Suppressor macrophage treated with lipopolysaccharide for 4 hours (primary cell): ENCODE measurements around the gene OBSCN.

Source experiments
- DNase-seq: peaks from one replicate; pipeline ENCODE4 v3.0.0-alpha.2; 2020

OBSCN gene

GRCh38 chr1:228392111-228392936, 184.5 kb downstream of the OBSCN start:
- DNase-seq = no peak

DNA sequence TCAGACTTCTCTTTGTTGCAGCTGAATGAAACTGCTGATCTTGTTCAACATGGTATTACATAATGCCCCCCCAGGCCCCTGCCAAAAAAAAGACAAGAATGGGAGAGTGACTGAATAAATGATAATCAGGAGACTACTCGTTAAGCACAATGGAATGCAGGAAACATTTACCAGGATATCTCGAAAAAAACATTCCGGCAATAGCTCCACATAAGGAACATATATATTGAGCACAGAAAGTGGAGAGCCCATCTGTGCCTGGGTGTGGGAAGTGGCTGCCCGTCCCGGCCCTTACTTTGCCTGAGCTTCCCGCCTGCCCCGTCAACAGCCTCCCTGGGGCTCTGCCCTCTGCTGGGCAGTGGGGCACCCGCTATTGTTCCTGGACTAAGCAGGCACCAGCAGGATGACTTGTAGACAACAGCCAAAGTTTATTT, 185.4 kb downstream of the OBSCN start:
- peak; percentile 27 for DNase-seq

GRCh38 chr1:228393811-228394570, 186.1 kb downstream of the OBSCN start:
- DNase-seq = no peak

DNA sequence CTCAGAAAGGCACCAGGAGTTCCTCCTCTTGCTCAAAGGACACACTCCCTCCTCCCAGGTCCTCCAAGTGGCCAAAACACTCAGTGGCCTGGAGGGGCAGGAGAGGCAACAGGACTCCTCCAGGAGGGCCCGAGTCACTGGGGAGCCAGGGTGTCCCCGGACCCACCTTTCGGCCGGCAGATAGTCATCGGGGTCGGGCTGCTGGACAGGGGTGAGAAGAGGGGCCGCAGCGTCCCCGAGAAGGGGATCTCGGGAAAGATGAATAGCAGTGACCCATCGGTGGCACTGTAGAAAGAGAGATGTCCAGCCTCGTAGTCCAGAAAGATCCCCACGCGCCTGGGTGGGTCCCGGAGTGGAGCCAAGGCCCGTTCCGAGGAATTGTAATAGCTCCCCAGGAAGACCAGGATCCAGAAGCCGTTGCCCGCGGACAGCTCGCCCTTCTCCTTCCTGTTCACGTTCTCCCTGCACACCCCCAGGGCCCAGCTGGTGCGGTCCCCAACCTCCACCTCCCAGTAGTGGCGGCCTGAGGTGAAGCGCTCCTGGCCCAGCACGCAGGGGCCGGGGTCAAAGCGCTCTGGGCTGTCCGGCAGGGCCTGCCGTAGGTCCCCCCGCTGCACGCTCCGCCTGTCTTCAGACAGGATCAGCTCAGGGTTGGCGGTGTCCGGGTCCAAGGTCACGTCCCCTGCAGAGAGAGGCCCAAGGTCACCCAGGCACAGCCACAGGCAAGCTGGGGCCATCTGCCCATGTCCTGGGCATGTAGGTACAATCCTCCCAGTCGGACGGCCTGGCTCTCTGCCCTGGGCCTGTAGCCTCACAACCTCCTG, 186.9 kb downstream of the OBSCN start:
- DNase-seq = no peak

DNA sequence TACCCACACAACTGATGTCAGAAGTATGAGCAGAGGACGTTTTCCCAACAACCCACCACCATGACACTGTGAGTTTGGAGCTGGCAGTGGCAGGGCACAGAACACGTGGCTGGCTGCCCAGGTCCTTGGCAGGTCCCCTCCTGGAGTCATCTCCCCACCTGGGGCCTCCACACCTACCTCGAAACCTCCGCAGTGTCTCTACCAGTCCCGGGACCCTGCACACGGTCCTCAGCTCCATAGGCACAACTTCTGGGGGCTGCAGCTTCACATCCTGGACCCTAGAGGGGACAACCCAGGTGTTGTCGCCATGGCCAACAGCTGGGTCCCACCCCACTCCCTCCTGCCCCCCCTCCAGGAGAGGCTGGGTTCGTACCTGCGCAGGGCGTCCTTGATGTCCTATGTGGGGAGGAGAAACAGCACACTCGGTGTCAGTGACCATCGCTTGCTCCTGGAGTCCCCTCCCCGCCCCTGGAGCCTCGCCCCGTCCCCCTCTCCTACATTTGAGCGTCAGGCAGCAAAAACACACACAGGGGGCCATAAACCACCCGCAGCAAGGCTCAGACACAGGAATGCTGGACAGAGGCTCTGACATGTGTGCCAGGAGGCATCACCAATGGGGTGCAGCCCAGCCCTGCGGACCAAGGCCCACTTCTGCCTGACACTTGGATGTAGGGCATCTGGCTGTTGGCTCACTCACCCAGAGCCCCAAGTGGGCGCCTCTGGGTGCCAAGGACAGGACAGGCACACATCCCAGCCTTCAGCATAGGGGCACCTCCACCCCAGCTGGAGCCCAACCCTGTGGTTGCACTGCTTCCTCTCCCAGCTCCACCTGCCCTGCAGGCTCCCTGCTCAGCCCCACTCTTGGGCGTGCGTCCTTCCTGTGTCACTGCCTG, 189.2 kb downstream of the OBSCN start:
- no peak for DNase-seq

GRCh38 chr1:228397966-228398365, 190.1 kb downstream of the OBSCN start:
- DNase-seq = no peak

DNA sequence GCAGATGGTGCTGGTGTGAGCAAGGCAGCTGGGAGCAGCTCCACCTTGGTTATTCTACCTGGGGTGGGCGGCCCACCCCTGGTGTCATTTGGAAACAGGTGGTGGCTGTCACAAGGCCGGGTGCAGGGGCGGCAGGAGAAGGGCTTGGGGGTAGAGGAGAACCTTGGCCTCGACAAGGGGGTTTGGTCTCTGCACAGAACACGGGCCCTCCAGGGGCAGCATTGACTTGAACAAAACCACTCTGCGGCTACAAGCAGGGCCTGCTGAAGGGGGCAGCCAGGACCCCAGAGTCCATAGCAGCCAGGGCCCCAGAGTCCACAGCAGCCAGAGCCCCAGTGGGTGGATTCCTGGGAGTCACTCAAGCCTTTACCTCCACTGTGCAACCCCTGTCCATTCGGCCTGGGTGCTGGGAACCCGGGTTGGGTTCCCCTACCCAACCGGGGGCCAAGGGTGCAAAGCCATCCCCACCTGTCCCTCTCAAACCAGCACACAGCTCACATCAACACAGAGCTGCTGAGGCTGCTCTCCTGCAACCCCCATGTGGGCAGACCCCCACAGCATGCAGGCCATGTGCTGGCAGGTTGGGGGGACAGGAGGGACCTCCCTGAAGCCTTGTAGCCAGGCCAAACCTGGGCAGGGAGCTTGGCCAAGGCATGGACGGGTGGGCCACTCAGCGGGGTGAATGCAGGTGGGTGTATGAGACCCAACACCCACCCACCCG, 191.1 kb downstream of the OBSCN start:
- no peak for DNase-seq

DNA sequence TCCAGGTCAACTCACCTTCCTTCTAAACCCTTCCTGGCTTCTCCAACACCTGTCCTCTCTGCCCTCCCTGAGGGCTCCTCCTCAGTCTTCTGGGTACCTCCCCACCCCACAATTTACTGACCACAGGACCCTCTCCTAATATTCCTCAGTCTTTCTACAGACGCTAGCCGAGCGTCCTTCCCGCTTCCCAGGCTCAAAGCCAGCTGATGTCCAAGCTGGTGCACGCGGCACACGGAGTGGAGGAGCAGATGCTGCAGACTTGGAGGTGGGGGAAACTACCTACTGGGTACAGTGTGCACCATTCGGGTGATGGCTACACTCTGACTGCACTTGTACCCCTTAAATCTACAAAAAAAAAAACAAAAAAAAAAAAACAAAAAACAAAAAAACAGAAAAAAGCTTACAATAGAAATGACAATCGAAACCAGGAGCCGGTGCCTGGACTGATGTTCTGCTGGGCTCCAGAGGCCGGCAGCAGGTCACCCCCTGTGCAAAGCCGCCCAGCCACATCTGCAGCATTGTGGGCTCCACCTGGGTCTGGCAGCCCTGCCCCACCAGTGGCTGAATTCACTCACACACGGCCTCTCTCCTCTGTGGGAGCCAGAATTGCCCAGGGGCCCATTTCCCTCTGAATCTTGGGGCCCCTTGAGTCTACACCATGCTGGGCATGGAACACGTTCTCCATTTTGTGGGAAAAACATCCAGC, 191.8 kb downstream of the OBSCN start:
- DNase-seq = no peak

DNA sequence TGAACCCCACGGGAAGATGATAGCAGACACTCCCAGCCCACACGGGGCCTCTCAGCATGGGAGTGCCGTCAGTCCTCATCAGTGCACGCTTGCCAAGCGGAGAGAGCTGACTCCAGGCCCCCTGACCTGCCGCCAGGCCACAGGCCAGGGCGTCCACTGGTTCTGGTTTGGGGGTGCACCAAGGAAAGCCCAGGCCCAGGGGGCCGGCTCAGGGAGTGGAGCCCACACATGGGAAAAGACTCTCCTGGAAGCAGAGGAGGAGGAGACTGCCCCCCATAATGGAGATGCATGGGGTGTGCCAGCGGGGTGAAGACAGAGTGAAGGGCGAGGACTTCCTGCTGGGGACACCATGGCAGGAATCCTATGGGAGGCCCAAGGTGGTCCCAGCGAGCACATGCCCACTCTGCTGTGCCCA, 192.4 kb downstream of the OBSCN start:
- no peak for DNase-seq

GRCh38 chr1:228400692-228401454, 193.0 kb downstream of the OBSCN start:
- no peak for DNase-seq

DNA sequence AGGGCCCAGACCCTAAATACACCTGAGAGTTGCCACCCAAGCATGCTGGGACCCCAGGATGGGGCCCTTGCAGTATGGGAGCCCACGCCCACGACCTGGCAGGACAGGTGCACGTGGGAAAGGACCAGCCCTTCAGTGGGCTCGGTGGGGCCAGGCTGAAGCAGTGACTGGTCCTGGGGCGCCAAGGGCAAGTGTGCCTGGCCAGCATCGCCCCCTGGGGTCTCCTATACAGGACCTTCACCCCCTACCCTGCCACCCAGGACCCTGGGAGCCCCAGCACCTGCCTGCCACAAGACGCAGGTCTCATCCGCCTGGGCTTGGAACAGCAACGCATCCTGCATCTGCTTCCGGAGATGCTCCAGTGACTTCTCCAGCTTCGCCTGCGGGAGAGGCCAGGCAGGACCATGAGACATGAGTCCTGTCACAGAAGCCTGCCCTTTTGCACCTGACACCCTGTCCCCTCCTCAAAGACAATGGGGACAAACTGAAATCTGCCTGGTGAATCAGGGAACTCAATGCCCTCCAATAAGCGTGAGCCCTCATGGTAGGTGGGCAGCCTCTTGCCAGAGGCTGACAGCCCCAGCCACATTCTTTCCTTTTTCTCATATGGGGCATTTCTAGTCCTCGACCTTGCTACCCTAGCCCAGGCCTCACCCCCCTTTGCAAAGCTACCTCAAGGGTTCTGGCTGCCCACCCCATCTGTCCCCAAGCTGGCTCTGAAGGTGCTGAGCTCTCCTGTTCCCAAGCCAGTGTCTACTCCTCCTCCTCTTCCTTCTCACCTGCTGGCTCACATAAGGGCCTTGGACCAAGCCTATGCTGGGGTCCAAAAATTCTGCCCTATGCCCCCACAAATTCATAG, 194.2 kb downstream of the OBSCN start:
- no peak for DNase-seq

GRCh38 chr1:228402641-228403025, 194.8 kb downstream of the OBSCN start:
- DNase-seq = no peak

DNA sequence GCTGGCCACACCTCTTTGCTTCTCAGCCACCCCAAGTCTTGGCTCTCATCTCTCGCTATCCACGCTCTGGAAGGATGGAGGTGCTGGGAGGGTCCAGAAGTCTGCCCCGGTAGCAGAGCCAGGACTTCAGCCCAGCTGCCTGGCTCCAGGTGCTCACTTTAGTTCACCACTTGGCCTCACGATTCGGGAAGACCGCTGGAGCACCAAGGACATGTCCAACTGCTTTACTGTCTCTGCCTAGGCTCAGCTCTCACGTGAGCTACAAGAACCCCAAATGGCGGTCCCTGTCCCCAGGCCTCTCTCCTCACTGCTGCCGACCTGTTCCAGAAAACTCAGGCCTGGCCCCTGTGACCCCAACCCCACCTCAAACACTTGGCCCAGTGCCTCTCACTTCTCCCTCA, 195.4 kb downstream of the OBSCN start:
- DNase-seq = no peak

DNA sequence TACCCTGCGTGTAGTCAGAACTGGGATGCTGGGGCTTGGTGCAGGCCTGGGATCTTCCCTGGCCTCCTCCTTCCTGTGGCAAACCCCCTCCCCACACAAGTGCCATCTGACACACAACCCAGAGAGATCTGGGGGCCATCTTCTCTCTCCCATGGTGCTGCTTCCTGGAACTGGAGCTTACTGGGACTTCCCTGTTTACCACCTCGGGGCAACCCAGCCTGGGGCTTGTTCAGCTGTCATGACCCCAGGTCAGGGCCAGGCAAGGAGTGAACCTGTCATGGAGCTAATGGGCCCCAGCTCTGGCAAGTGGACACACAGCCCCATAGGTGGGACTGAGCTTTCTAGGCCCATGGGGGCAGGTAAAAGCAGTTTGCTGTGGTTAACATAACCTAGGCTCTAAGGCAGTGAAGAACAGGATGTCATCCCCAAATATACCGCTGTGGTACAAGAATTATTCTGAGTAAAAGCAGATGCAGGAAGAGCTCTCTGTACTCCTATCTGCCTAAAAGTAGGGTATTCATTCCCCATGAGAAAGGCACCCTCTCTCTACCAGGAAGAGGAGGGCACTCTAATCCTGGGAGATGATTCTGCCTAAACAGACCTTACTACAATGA, 196.4 kb downstream of the OBSCN start:
- DNase-seq = peak; percentile 28

DNA sequence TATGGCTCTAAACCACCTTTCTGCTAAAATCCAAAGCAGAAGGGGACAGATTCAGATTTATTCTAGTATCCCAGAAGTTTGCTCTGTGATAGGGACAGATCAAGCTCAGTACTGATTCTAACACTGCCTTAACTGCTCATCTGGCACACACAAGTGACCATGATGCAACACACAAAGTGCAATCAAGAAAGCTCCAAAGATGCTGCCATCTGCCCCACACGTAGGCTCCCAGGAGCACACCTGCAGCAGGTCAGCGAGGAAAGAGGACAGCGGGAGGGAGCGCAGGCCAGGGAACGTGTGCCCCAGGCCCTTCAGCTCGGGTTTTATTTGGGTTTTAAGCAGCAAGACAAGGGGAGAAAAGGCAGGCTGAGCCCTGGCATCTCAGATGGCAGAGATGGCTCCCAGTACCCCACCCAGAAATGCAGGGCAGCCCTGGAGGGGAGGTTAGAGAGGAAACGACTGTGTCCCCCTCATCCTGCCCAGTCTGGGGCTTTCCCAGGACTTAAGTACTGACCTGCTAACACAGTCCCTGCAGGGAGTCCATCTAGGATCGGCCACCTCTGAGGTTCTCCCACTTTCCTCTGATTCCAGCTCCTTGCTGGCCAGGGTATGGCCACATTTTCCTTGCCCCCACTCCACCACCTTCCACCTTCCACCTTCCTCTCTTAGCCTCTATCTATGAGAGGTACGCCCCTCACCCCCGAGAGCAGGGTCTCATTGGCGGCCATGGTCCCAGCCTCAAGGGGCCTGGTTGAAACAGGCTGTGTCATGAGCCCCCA, 197.5 kb downstream of the OBSCN start:
- no peak for DNase-seq

DNA sequence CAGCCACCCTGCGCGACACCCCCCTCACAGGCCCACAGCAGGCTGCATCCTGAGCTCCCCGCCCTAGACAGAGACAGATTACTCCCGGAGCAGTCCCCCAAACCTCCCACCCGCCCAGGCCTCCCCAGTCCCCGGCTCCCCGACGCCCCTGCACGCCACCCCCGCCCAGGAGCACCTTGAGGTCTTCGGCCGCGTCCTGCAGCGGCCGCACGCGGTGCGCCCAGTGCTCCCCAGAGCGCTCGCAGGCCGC, 198.1 kb downstream of the OBSCN start:
- no peak for DNase-seq

DNA sequence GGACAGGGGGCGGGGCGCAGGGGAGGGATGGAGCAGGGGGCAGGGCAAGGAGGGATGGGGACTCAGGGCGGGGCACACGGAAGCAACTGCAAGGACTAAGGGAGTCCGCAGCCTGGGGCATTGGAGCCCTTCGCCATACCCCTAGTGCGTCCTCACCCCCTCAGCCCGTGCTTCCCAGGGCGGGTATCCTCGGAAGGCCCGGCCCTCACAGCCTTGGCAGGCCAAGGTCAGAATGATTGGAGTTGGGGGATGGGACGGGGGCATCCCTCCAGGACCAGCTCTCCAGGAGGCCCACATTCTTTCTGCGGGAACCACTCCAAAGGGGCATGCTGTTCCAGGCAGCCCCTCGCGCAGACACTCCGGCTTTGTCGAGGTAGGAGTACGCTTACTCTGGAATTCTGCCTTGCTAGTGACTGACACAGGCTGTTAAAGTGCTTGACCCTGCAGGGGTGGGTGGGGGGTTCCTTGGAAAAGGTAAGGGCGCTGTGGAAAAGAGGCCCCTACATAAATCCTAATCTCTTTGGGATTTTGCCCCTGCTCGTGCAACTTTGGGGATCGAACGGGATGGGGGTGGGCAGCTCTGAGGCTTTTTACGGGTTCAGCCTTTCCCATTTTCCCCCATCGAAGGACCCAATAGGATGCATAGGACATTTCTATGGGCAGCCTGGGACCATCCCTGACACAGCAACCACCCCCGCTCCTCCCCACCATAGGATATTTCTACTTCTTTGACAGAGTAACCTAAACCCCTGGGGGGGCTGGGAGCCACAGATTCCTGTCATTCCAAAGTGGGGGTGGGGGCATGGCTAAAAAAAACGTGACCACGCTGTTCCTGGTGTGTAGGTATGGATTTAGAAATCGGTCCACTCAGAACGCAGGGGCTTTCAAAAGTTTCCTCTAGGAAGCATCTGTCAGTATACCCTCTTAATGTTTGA, 199.5 kb downstream of the OBSCN start:
- DNase-seq = no peak
